Endodermal cell (in vitro differentiated cells): Measurements from ENCODE around the gene PYGM. TPM values are rescaled to one million over a fixed set of nuclear protein-coding genes. Genes with fewer than 3 reads are reported as not detected.
A peak's percentile ranks its signal among the peaks of the same experiment; 100 is the strongest.

Experiments used
- DNase-seq: peaks from one replicate; pipeline ENCODE4 v3.0.0-alpha.2; 2017
- H3K27ac ChIP-seq: 2 replicates; pipeline ENCODE4 v1.5.1; 2013; ENCODE audit warnings: mild to moderate bottlenecking, low read depth, low read length, moderate library complexity
- H3K27me3 ChIP-seq: 2 replicates; pipeline ENCODE4 v1.6.1; 2013; ENCODE audit warnings: mild to moderate bottlenecking, low read length, moderate library complexity; ENCODE audit not compliant: insufficient read depth, control insufficient read depth, poor library complexity, severe bottlenecking
- H3K36me3 ChIP-seq: 2 replicates; pipeline ENCODE4 v1.7.0; 2013; ENCODE audit warnings: mild to moderate bottlenecking, low read length, moderate library complexity; ENCODE audit not compliant: control insufficient read depth, insufficient read depth
- H3K4me1 ChIP-seq: one replicate; pipeline ENCODE4 v1.7.0; 2013; ENCODE audit warnings: low read length; ENCODE audit not compliant: control insufficient read depth, insufficient read depth
- H3K4me3 ChIP-seq: 2 replicates; pipeline ENCODE4 v1.5.1; 2013; ENCODE audit warnings: mild to moderate bottlenecking, low read length, moderate library complexity
- H3K9ac ChIP-seq: 2 replicates; pipeline ENCODE4 v1.6.1; 2013; ENCODE audit warnings: mild to moderate bottlenecking, low read length, moderate library complexity; ENCODE audit not compliant: poor library complexity, severe bottlenecking; ENCODE audit errors: extremely low read depth
- H3K9me3 ChIP-seq: 2 replicates; pipeline ENCODE4 v1.6.1; 2013; ENCODE audit warnings: mild to moderate bottlenecking, low read length, moderate library complexity; ENCODE audit not compliant: control insufficient read depth
- H3K27ac Mint-ChIP-seq: 2 replicates; pipeline ENCODE4 v1.8.0; 2020; ENCODE audit warnings: mixed read lengths
- H3K27me3 Mint-ChIP-seq: 2 replicates; pipeline ENCODE4 v1.8.0; 2021; ENCODE audit warnings: mild to moderate bottlenecking, mixed read lengths; ENCODE audit not compliant: insufficient read depth
- H3K36me3 Mint-ChIP-seq: 2 replicates; pipeline ENCODE4 v1.8.0; 2020; ENCODE audit warnings: low read depth, mixed read lengths
- H3K4me1 Mint-ChIP-seq: 2 replicates; pipeline ENCODE4 v1.8.0; 2020; ENCODE audit warnings: mixed read lengths
- H3K4me3 Mint-ChIP-seq: 2 replicates; pipeline ENCODE4 v1.8.0; 2020; ENCODE audit warnings: mild to moderate bottlenecking, moderate library complexity, mixed read lengths
- H3K9me3 Mint-ChIP-seq: 2 replicates; pipeline ENCODE4 v1.8.0; 2020; ENCODE audit warnings: mild to moderate bottlenecking, mixed read lengths
- WGBS, 2 experiments: methylation state at CpG; one replicate each; pipeline versions ENCODE4 v1.1.5 to v1.1.7; 2013; ENCODE audit warnings: missing lambda C conversion rate in 2 of 2, mixed read lengths in 1 of 2; ENCODE audit not compliant: insufficient coverage in 1 of 2, insufficient read length in 1 of 2; 5-methylcytosine and 5-hydroxymethylcytosine counted together
- total RNA-seq, 2 donors: library from RNA; stranded (reverse); fragmentation: NEBNext Ultra II Directional in 1 of 2; extraction: Animal tissue kit (Norgen Biotek cat#: 25700) in 1 of 2; gene quantifications; 2 replicates in 1 of 2; 3 replicates in 1 of 2; pipeline ENCODE4 v1.2.1, GENCODE V29; 2021
- TF ChIP-seq, protein P1 (sequence below): fragments of 200-600 bp; sonication (generic); conservative IDR thresholded peaks from 2 replicates; pipeline ENCODE4 v1.5.0; 2021; ENCODE audit warnings: antibody characterized with exemption, mild to moderate bottlenecking

Gene PYGM
- total RNA-seq, 2 donors from 2014 or later: 1.1 to 1.2 TPM

DNA sequence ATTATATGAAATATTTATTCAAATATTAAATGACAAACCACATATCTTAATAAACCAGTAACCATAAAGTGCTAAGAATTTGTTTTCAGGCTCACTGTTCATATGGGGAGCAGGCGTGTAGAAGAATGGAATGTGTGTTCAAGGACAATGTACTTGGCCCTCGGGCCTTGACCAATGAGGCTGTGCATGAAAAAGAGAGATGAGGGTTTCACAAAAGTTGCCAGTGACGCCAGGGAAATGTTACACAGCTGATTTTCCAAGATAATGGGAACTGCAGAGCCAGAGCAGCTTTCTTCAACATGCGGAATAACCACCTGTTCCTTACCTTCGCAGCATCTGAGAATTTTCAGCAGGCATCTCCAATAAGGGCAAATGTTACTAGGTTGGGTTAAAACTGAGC lies 14.4 kb upstream of the PYGM start:
- no peak overlapping the region for H3K4me3 ChIP-seq
- no peak overlapping the region for H3K27ac Mint-ChIP-seq
- peaks cover 5% of the 10 kb centered on the region for H3K4me1 ChIP-seq
- no peaks in the 10 kb centered on the region for H3K27me3 Mint-ChIP-seq
- peaks cover 17% of the 10 kb centered on the region for H3K4me1 Mint-ChIP-seq
- H3K4me3 Mint-ChIP-seq: no peak overlapping the region
- peaks cover 82% of the 10 kb centered on the region for H3K36me3 Mint-ChIP-seq
- no peaks in the 10 kb centered on the region for H3K9me3 Mint-ChIP-seq
- H3K9ac ChIP-seq: no peak overlapping the region
- no peaks in the 10 kb centered on the region for H3K9me3 ChIP-seq
- DNase-seq: no peak
- TF ChIP-seq, protein P1, sequence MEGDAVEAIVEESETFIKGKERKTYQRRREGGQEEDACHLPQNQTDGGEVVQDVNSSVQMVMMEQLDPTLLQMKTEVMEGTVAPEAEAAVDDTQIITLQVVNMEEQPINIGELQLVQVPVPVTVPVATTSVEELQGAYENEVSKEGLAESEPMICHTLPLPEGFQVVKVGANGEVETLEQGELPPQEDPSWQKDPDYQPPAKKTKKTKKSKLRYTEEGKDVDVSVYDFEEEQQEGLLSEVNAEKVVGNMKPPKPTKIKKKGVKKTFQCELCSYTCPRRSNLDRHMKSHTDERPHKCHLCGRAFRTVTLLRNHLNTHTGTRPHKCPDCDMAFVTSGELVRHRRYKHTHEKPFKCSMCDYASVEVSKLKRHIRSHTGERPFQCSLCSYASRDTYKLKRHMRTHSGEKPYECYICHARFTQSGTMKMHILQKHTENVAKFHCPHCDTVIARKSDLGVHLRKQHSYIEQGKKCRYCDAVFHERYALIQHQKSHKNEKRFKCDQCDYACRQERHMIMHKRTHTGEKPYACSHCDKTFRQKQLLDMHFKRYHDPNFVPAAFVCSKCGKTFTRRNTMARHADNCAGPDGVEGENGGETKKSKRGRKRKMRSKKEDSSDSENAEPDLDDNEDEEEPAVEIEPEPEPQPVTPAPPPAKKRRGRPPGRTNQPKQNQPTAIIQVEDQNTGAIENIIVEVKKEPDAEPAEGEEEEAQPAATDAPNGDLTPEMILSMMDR: no peak
- 94 to 96% methylated on average over 5 of the region's 5 CpGs for WGBS, 2 experiments
- H3K36me3 ChIP-seq: peaks cover 84% of the 10 kb centered on the region
- no peak overlapping the region for H3K27ac ChIP-seq
- H3K27me3 ChIP-seq: no peaks in the 10 kb centered on the region

DNA sequence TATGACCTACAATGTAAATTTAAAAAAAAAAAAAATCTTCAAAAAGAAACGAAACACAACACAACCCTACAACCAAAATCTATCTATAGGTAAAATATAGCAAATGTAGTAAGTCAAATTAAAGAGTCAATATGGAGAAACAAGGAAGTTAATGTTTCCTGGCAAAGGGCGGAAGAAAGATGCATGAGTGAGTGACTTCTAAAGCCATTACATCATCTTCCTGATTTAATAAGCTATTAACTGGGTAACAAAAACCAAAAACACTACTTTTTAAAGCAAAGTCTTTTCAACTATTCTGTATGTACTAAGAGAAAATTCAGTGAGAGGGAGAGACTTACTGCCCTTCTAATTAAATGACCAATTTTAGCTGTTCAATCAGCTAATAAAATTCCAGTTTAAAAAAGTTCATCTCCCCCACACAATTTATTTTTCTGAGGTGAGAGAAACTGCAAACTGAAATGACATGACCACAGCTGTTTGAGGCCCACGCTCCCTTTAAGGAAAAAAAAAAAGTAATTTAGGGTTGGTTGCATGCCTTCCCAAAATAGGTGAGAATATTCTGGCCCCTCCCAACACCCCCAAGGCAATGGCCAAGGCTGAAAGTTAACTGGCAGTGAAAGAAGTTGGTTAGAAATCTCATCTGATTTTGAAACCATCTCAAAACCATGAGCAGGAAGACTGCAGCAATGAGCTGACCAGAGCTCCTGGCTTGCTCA lies 12.7 kb upstream of the PYGM start:
- no peak overlapping the region for H3K27ac ChIP-seq
- no peaks in the 10 kb centered on the region for H3K9me3 Mint-ChIP-seq
- H3K4me3 ChIP-seq: no peak overlapping the region

DNA sequence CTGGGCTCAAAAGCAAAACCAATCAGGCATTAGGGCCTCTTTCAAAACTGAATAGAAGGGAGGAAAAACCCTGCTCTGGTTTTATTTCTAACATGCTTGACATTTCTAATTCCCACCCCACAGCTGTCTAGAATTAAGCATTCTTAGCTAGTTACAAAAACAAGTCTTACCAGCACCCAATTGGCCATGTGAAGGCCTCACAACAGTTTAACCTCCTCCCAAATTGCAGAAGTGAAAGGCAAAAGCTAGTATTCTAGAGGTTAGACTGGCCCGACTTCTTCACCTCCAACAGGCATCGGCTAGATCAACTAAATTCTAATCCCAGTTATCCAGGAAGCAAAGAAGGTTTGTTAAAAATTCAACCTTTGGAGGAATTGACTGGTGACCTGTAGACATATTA lies 12.1 kb upstream of the PYGM start:
- Histone ChIP-seq H3K27me3 (no peaks in the 10 kb centered on the region), H3K36me3 (peaks cover 100% of the 10 kb centered on the region), H3K27ac (no peak overlapping the region), H3K4me1 (peaks cover 5% of the 10 kb centered on the region), H3K9ac (no peak overlapping the region), H3K9me3 (no peaks in the 10 kb centered on the region), H3K4me3 (no peak overlapping the region)
- Mint-ChIP-seq H3K27ac (peak overlapping the region; percentile 82), H3K9me3 (no peaks in the 10 kb centered on the region), H3K4me3 (no peak overlapping the region), H3K4me1 (peaks cover 15% of the 10 kb centered on the region), H3K27me3 (no peaks in the 10 kb centered on the region), H3K36me3 (peaks cover 98% of the 10 kb centered on the region)
- DNase-seq: no peak
- TF ChIP-seq, protein P1: no peak
- WGBS, 2 experiments: 100% methylated on average over 2 of the region's 2 CpGs; no CpG with 5 or more reads in 1 of the 2 experiments

More for the DNA sequence above, 12.7 kb upstream of the PYGM start:
- Mint-ChIP-seq H3K4me1 (peaks cover 19% of the 10 kb centered on the region), H3K27me3 (no peaks in the 10 kb centered on the region), H3K36me3 (peaks cover 98% of the 10 kb centered on the region), H3K4me3 (no peak overlapping the region), H3K27ac (peak overlapping the region; percentile 82)
- H3K9me3 ChIP-seq: no peaks in the 10 kb centered on the region
- H3K27me3 ChIP-seq: no peaks in the 10 kb centered on the region
- DNase-seq: no peak
- H3K36me3 ChIP-seq: peaks cover 100% of the 10 kb centered on the region
- H3K9ac ChIP-seq: no peak overlapping the region
- peaks cover 5% of the 10 kb centered on the region for H3K4me1 ChIP-seq
- WGBS, 2 experiments: 100% methylated on average over 2 of the region's 3 CpGs; no CpG with 5 or more reads in 1 of the 2 experiments
- TF ChIP-seq, protein P1: no peak
